T47D (cell line): ENCODE data around the gene CDR2L.
"Not testable (repeated sequence)": the region's sequence is repeated elsewhere in the genome, so short reads cannot be mapped to it uniquely, and the experiment has no call there.

Source experiments
- DNase-seq, 2 experiments: peaks; one replicate each; pipeline versions ENCODE4 v3.0.0 to v3.0.0-alpha.2; 2011 to 2012; ENCODE audit warnings: low read depth in 1 of 2, low spot score in 1 of 2
- JUND ChIP-seq: IDR thresholded peaks from 2 replicates; pipeline ENCODE4 v1.6.1; 2012; ENCODE audit warnings: low read depth
- in situ Hi-C: cut with HindIII; loops from 2 replicates; pipeline ENCODE4 v1.10.0; 2016; ENCODE audit warnings: low sequenced_read_pairs, low pct_unique_long_range_greater_than_20kb

CDR2L gene

DNA sequence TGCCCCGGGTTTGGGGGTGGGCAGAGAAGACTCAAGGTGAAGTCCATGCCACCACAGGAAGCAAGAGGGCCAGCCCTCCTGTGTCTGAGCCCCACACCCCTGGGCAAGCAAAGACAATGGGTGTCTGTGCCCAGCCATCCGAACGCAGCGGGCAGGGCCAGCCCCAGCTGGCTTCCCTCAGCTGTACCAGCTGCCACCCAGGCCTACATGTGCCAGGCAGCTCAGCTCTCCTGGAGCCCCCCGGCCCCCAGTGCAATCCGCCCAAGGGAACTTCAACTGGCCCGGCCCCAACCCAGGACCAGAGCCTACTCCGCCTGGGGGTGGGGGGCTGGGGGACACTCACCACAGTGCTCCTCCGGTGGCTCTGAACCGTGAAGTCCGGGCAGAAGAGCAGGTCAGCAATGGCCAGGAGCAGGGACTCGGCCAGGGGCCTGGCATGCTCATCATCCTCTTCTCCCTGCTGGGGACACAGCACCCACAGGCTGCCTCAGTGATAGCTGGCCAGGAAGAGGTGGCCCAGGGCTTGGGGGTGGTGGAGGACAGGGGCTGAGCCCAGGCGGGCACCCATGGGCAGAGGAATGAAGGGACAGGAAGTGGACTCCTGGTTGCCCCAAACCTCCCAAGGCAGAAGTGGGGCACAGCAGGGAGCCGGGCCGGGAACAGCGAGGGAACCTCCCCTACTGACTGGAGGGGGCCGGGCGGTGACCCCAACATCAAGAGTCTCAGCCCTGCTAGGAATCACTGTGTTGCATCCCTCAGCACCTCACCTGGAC, 24.6 kb upstream of the CDR2L start:
- DNase-seq, result no peak
- in situ Hi-C loops, result no loop called here
- no peak for TF ChIP-seq JUND

GRCh38 chr17:74963656-74964055, 23.8 kb upstream of the CDR2L start:
- no peak for TF ChIP-seq JUND
- DNase-seq, result no peak
- in situ Hi-C loops, result no loop called here

- in situ Hi-C loops, result no loop called here
- no peak for DNase-seq
- no peak for TF ChIP-seq JUND
Observed at GRCh38 chr17:74964246-74964761, 23.1 kb upstream of the CDR2L start.

DNA sequence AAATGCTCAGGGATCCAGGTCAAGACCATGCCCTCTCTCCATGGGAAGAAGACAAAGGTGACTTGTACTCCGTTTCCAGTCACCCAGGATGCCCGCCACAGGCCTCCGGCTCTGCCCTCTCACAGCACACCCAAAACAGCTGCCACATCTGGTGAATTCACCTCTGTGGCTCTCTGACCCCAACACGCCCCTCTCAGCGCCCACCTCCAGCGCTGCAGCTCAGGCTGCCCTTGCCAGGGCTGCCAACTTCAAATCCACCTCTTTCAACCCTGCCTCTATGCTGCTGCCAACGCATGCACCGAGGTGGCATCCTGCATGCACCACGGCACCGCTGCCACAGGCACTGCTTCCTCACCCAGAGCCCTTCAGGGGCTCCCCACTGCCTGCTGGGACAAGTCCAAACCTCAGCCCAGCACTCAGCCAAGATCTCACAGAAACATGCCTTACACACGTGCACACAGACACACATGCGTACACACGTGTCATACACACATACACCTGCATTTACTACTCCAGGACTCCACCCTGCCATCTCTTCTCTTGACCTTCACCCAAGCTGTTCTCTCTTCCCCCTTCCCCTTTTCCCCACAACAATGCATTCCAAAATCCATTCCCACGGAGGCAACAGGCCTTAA, 22.3 kb upstream of the CDR2L start:
- DNase-seq, result no peak
- in situ Hi-C loops, result no loop called here
- TF ChIP-seq JUND, result no peak

DNA sequence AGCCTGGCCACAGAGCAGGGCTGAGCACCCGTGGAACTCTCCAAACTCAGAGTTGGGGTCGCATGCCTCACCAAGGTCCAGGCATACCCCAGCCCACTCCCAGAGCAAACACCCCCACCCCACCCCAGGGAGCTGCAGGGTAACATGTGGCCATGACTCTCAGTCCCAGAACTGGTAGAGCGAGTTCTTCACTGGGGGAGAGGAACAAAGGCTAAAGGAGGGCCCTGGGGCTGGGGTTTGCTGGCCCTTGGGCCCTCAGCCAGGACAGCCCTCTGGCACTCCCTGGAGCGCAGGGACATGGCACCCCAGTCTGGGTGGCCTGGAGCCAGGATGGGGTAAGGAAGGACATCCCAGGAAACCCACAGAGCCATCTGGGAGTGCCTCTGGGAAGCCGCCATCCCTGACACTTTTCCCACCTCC, 19.1 kb upstream of the CDR2L start:
- no peak for TF ChIP-seq JUND
- peak; percentile 69 to 88 for DNase-seq
- in situ Hi-C loops, result no loop called here

- in situ Hi-C loops, DNase-seq: not testable (repeated sequence)
Observed at GRCh38 chr17:74969501-74969900, 17.9 kb upstream of the CDR2L start.

GRCh38 chr17:74970395-74970794, 17.0 kb upstream of the CDR2L start:
- no peak for TF ChIP-seq JUND
- DNase-seq, result no peak
- in situ Hi-C loops, result no loop called here

DNA sequence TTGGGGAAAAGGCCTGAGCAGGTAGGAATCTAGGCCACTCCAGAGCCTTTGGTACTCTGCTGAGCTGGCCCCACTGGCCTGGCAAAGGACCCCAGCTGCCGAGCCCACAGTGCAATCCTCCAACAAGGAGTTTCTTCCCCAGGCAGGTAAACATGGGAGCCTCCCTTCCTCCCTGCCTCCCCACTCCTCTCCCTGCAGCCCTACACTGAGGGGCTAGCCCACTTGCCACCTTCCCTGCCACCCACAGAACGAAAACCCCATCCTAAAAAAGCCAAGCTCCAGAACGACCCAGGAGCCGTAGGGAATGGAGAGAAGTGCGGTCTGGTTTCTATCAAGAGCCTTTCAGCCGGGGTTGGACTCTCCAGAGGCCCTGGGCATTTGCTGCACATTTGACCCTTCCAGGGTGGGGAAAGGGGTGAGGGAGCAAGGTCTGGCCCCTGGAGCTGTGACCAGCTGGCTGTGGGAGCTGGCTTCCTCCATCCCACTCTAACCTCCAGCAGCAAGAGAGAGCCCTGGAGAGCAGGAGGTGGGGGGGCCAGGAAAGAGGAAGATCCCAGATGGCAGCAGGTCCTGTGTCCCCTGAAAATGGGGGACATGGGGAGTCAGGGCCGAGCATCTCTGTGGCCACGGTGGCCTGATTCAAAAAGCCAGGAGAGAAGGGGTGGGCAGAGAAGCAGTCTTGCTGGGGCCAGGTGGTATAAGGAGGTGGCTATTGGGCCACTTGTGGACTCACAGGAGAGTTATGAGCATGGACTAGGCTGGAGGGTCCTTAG, 16.2 kb upstream of the CDR2L start:
- no peak for TF ChIP-seq JUND
- DNase-seq, result no peak
- in situ Hi-C loops, result no loop called here

DNA sequence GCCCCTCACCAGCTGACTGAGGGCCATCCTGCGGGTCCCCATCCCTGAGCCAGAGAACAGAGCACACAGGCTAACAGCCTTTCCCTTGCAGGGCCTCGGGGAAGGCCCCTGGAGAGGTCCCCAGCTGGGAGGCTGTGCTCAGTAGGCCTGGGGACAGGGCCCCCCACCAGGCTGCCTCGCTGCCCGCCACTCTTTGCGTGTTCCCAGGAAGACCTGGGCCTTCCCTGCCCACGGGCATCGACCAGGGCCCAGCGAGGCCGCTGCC, 15.7 kb upstream of the CDR2L start:
- DNase-seq, result no peak
- TF ChIP-seq JUND, result no peak
- in situ Hi-C loops, result no loop called here

DNA sequence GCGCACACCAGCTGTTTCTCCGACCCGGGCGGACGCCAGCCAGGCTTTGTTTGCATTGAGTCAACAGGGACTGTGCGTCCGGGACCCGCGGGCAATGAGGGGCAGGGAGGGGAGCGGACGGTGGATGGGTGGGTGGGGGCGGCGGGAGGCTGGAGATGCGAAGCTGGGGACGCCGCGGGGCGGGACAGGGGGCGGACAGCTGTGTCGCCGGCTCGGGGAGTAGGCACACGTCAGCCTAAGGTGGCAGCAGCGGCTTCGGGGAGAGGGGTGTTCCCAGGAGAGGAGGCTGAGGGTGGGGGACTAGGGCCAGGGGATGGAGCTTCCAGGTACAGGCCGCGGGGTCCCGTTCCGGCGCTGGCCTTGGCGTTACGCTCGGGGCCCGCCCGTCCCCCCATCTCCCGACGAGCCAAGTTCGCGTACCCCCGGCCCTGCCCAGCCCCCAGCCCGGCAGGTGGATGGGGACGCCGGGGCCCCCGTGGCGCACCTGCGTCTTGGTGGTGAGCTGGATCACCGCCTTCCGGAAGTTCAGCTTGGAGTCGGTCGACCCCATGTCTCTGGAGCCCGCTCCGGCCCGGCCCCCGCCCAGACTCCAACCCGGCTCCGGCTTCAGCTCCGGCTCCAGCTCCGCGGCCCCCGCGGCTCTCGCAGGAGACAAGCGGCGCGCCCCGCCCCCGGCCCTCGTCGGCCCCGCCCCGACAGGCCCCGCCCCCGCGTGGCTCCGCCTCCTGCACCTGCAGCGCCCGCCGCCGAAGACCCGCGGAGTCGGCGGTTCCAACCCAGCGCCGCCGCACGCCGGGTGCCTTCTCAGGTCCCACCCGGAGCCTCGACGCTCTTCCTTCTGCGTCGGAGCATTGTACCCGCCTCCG, 15.1 kb upstream of the CDR2L start, which contains the start of gene HID1:
Gene HID1, minus strand, starts transcription at position 653 of the 866 bp plus-strand sequence. Its CDS starts 103 bp downstream, at position 550.
- TF ChIP-seq JUND, result no peak
- peak; percentile 92 to 94 for DNase-seq
- in situ Hi-C loops, result no loop called here

GRCh38 chr17:74972973-74973328, 14.5 kb upstream of the CDR2L start:
- in situ Hi-C loops, result no loop called here
- DNase-seq, result no peak
- no peak for TF ChIP-seq JUND

- TF ChIP-seq JUND, result no peak
- in situ Hi-C loops, result no loop called here
Observed at GRCh38 chr17:74975943-74976342, 11.5 kb upstream of the CDR2L start.

DNA sequence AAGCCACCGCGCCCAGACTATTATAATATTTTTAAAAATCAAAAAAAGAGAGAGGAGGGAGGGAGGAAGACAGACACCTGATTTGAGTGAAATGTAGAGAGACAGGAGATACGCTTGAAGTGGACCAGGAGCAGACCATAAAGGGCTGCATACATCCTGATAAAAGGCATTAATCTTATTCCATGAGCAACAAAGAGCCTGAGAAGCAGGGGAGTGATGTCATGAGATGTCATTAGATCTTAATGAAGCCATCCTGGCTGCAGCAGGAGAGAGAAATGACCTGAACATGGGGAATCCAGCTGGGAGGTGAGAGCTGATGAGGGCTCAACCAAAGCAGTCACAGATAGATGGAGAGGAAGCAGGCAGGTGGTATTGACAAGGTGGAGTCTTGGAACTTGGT, 9.6 kb upstream of the CDR2L start:
- TF ChIP-seq JUND, result no peak
- in situ Hi-C loops, result no loop called here
- DNase-seq, result no peak

More at GRCh38 chr17:74975943-74976342, 11.5 kb upstream of the CDR2L start:
- no peak for DNase-seq
